K562 (cell line): ENCODE data around the gene ITGAD. TPM values are rescaled to one million over a fixed set of nuclear protein-coding genes. Genes with fewer than 3 reads are reported as not detected.

Source experiments
- ATAC-seq: fragments of 200-7000 bp; cut with Tn5 transposase; 3 replicates; pipeline ENCODE4 v1.9.1; 2020; ENCODE audit warnings: moderate library complexity
- BruUV-seq: library from RNA; stranded (reverse); fragments of 400-500 nt; replicated peaks from 2 replicates; lab custom pipeline; 2021; lab: Mats Ljungman, UMichigan
- CTCF ChIA-PET: fragments of 300-600 bp; formaldehyde crosslinking; extraction: SDS; loops from one replicate; lab custom pipeline; 2021; ENCODE audit warnings: low intra/inter-chr PET ratio; lab: Yijun Ruan, JAX
- POLR2A ChIA-PET: fragments of 300-600, 350-650 bp; sonication (Branson Sonifier 250); formaldehyde crosslinking; extraction: SDS; loops from one replicate; lab custom pipeline; 2021; ENCODE audit warnings: antibody characterized with exemption, inconsistent platforms; lab: Yijun Ruan, JAX
- DNase-seq, 4 experiments: peaks; one replicate each; pipeline versions ENCODE4 v3.0.0 to v3.0.0-alpha.2; 2011 to 2018; ENCODE audit warnings: low spot score in 3 of 4, mixed read lengths in 3 of 4; ENCODE audit errors: extremely low read depth in 1 of 4
- FAIRE-seq: peaks from 2 replicates; lab custom pipeline; 2011; peaks lifted over from hg19 to GRCh38; lab: Jason Lieb, UNC
- H2AFZ ChIP-seq: 2 replicates; pipeline ENCODE4 v1.6.0; 2011; ENCODE audit warnings: low read depth, low read length, control low read depth, inconsistent platforms
- H3K27ac ChIP-seq: fragments of 200-600 bp; 3 replicates; pipeline ENCODE4 v1.8.0; 2011; ENCODE audit warnings: low read depth, mild to moderate bottlenecking, control low read depth, inconsistent platforms, low read length, moderate library complexity, mixed read lengths; ENCODE audit errors: extremely low read depth
- H3K27me3 ChIP-seq, 2 experiments: fragments of 300-600 bp in 1 of 2; 2 replicates in 1 of 2; 3 replicates in 1 of 2; pipeline versions ENCODE4 v1.6.0 to v1.8.0; 2011; ENCODE audit warnings: inconsistent platforms in 2 of 2, low read length in 2 of 2, mild to moderate bottlenecking in 1 of 2, mixed read lengths in 1 of 2, moderate library complexity in 1 of 2; ENCODE audit not compliant: control insufficient read depth in 2 of 2, insufficient read depth in 2 of 2
- H3K36me3 ChIP-seq: fragments of 300-600 bp; 3 replicates; pipeline ENCODE4 v1.8.0; 2011; ENCODE audit warnings: mild to moderate bottlenecking, low read length, inconsistent platforms; ENCODE audit not compliant: control insufficient read depth, insufficient read depth
- H3K4me1 ChIP-seq, 2 experiments: fragments of 200-600 bp in 1 of 2; replicated peaks in 1 of 2; 2 replicates in 1 of 2; 3 replicates in 1 of 2; pipeline versions ENCODE4 v1.5.1 to v1.8.0; 2011; ENCODE audit warnings: inconsistent platforms in 2 of 2, low read length in 2 of 2, mild to moderate bottlenecking in 1 of 2, mixed read lengths in 1 of 2, moderate library complexity in 1 of 2; ENCODE audit not compliant: control insufficient read depth in 2 of 2, insufficient read depth in 2 of 2
- H3K4me2 ChIP-seq: 2 replicates; pipeline ENCODE4 v1.6.1; 2011; ENCODE audit warnings: low read length, control low read depth, inconsistent platforms, mixed read lengths; ENCODE audit not compliant: insufficient read depth
- H3K4me3 ChIP-seq: fragments of 200-600 bp; sonication (generic), shearing (Covaris generic); 2 replicates; pipeline ENCODE4 v1.5.1; 2016; ENCODE audit warnings: control low read depth, inconsistent platforms
- H3K79me2 ChIP-seq: fragments of 200-600 bp; 3 replicates; pipeline ENCODE4 v1.8.0; 2011; ENCODE audit warnings: low read length, inconsistent platforms; ENCODE audit not compliant: control insufficient read depth, insufficient read depth
- H3K9ac ChIP-seq, 2 experiments: 2 replicates each; pipeline versions ENCODE4 v1.6.0 to v1.6.1; 2011; ENCODE audit warnings: low read depth in 2 of 2, low read length in 2 of 2, control low read depth in 1 of 2, inconsistent platforms in 1 of 2, mild to moderate bottlenecking in 1 of 2, mixed read lengths in 1 of 2; ENCODE audit not compliant: insufficient read depth in 1 of 2
- H3K9me1 ChIP-seq: one replicate; pipeline ENCODE4 v1.6.0; 2011; ENCODE audit warnings: inconsistent platforms, mild to moderate bottlenecking, low read length, moderate library complexity; ENCODE audit not compliant: control insufficient read depth, insufficient read depth
- H3K9me3 ChIP-seq: replicated peaks from 2 replicates; pipeline ENCODE4 v1.5.1; 2011; ENCODE audit warnings: low read depth, low read length, inconsistent platforms; ENCODE audit not compliant: control insufficient read depth, insufficient read depth
- H4K20me1 ChIP-seq: replicated peaks from 2 replicates; pipeline ENCODE4 v1.6.1; 2011; ENCODE audit warnings: low read length, inconsistent platforms, mixed read lengths; ENCODE audit not compliant: control insufficient read depth, insufficient read depth
- BRD9 ChIP-seq: fragments of 450-650 bp; IDR thresholded peaks from 2 replicates; pipeline ENCODE4 v1.6.1; 2018; ENCODE audit warnings: low read depth; ENCODE audit not compliant: partially characterized antibody
- CBX5 ChIP-seq: IDR thresholded peaks from 2 replicates; pipeline ENCODE4 v1.6.1; 2014; ENCODE audit warnings: low read depth, borderline replicate concordance
- CC2D1A ChIP-seq: fragments of 450-650 bp; IDR thresholded peaks from 2 replicates; pipeline ENCODE4 v1.6.1; 2017; ENCODE audit warnings: mild to moderate bottlenecking
- CREB3 ChIP-seq: fragments of 450-650 bp; conservative IDR thresholded peaks from 2 replicates; pipeline ENCODE4 v1.6.1; 2016; ENCODE audit warnings: missing genetic modification characterization, low read depth, mild to moderate bottlenecking, missing compliant biosample characterization, moderate library complexity
- FOSL1 ChIP-seq: fragments of 200-800 bp; sonication (Bioruptor generic); conservative IDR thresholded peaks from 2 replicates; pipeline ENCODE4 v1.6.1; 2016; ENCODE audit warnings: missing genetic modification characterization, missing compliant biosample characterization
- FOXK2 ChIP-seq, 2 experiments: fragments of 450-650 bp; IDR thresholded peaks in 1 of 2; conservative IDR thresholded peaks in 1 of 2; 2 replicates each; pipeline ENCODE4 v1.6.1; 2016; ENCODE audit warnings: low read depth in 2 of 2, mild to moderate bottlenecking in 1 of 2
- JUNB ChIP-seq: fragments of 450-650 bp; formaldehyde crosslinking; conservative IDR thresholded peaks from 2 replicates; pipeline ENCODE4 v1.4.0; 2020; ENCODE audit warnings: mild to moderate bottlenecking
- KLF16 ChIP-seq: IDR thresholded peaks from 2 replicates; pipeline ENCODE4 v1.6.1; 2016; ENCODE audit warnings: antibody characterized with exemption
- NCOA1 ChIP-seq: fragments of 450-650 bp; IDR thresholded peaks from 2 replicates; pipeline ENCODE4 v1.6.1; 2016; ENCODE audit warnings: low read depth
- NELFE ChIP-seq: IDR thresholded peaks from 2 replicates; pipeline ENCODE4 v1.6.1; 2011; ENCODE audit warnings: mild to moderate bottlenecking; ENCODE audit not compliant: insufficient read depth, insufficient read length
- NR3C1 ChIP-seq: sonication (generic); formaldehyde crosslinking; IDR thresholded peaks from 2 replicates; pipeline ENCODE4 v1.8.1; 2022; ENCODE audit warnings: missing genetic modification reagents
- PTBP1 ChIP-seq: fragments of 200-400 bp; formaldehyde crosslinking; IDR thresholded peaks from 2 replicates; pipeline ENCODE4 v1.6.1; 2017; ENCODE audit warnings: low read depth, low read length
- RBM22 ChIP-seq: fragments of 200-400 bp; formaldehyde crosslinking; IDR thresholded peaks from 2 replicates; pipeline ENCODE4 v1.6.1; 2018; ENCODE audit warnings: low read length, low read depth; ENCODE audit not compliant: poor library complexity, severe bottlenecking
- XRCC5 ChIP-seq: fragments of 200-400 bp; formaldehyde crosslinking; IDR thresholded peaks from 2 replicates; pipeline ENCODE4 v1.6.1; 2017; ENCODE audit warnings: low read depth, mild to moderate bottlenecking, low read length
- ZC3H4 ChIP-seq: sonication (generic); formaldehyde crosslinking; IDR thresholded peaks from 2 replicates; pipeline ENCODE4 v1.9.0; 2021; ENCODE audit warnings: missing genetic modification reagents, borderline replicate concordance
- ZNF121 ChIP-seq: sonication (generic); formaldehyde crosslinking; conservative IDR thresholded peaks from 2 replicates; pipeline ENCODE4 v1.8.0; 2022; ENCODE audit warnings: missing genetic modification reagents
- ZNF354B ChIP-seq: fragments of 250-450 bp; sonication (Bioruptor Pico); IDR thresholded peaks from 2 replicates; pipeline ENCODE4 v1.4.0; 2020
- ZNF445 ChIP-seq: fragments of 250-450 bp; sonication (Bioruptor Pico); IDR thresholded peaks from 2 replicates; pipeline ENCODE4 v1.4.0; 2020; ENCODE audit warnings: low read depth, mild to moderate bottlenecking, moderate library complexity
- ZZZ3 ChIP-seq: fragments of 450-650 bp; IDR thresholded peaks from 2 replicates; pipeline ENCODE4 v1.6.1; 2016; ENCODE audit warnings: antibody characterized with exemption, mild to moderate bottlenecking, moderate library complexity
- WGBS: fragments of 100-300 bp; shearing (Covaris generic); methylation state at CpG from one replicate; pipeline ENCODE4 v1.1.6; 2016; ENCODE audit warnings: low coverage, mixed read lengths; ENCODE audit not compliant: insufficient coverage; ENCODE audit errors: missing lambda C conversion rate; 5-methylcytosine and 5-hydroxymethylcytosine counted together
- in situ Hi-C: fragments of 300-500 bp; cut with MboI; formaldehyde crosslinking; loops from 4 replicates; pipeline ENCODE4 v1.15.0; 2018; ENCODE audit warnings: inconsistent platforms, mixed read lengths
- intact Hi-C: fragments of 100-400 bp; cut with micrococcal nuclease; formaldehyde crosslinking; loops from 2 replicates; pipeline ENCODE4 v1.14.2; 2022
- polyA plus RNA-seq, 8 experiments: library from polyadenylated mRNA; depleted of rRNA in 4 of 8; stranded (reverse) in 5 of 8; unstranded in 3 of 8; fragments of >200 nt; fragmentation: Nextera tagmentation in 2 of 8; fragmentation: Illumina TruSeq in 1 of 8; extraction: Ambion mirVana in 2 of 8; extraction: Trizol in 1 of 8; gene quantifications; 2 replicates each; pipeline versions ENCODE4 v1.2.1 to v1.2.3, GENCODE V29; 2011 to 2014; ENCODE audit warnings: inconsistent platforms in 1 of 8, missing spikeins in 1 of 8
- total RNA-seq, 7 experiments: library from RNA; depleted of rRNA in 6 of 7; stranded (reverse); fragments of >200 nt in 6 of 7; fragmentation: Illumina TruSeq in 2 of 7; extraction: Trizol in 2 of 7; gene quantifications; 2 replicates each; pipeline versions ENCODE4 v1.2.1 to v1.2.3, GENCODE V29; 2011 to 2021; ENCODE audit warnings: low replicate concordance in 1 of 7

ITGAD gene
- total and polyA plus RNA-seq, 9 of the 15 experiments (the other 6 are each of a cell fraction or from before 2014, with no cell fraction given), result not detected

- no TSS peak for BruUV-seq
- Histone ChIP-seq H3K79me2 (no peaks in the 10 kb centered on the region), H3K27me3 (no peaks in the 10 kb centered on the region), H3K4me1 (peaks cover 26 to 59% of the 10 kb centered on the region in 2 experiments; a peak in 4 of 5 replicates), H4K20me1 (no peaks in the 10 kb centered on the region), H2AFZ (no peak overlapping the region), H3K4me3 (no peak overlapping the region), H3K9me1 (no peaks in the 10 kb centered on the region), H3K27ac (no peak overlapping the region), H3K4me2 (no peak overlapping the region), H3K9me3 (no peaks in the 10 kb centered on the region), H3K36me3 (no peaks in the 10 kb centered on the region), H3K9ac (peak overlapping the region in 1 of 2 experiments; percentile 28; a peak in 1 of 4 replicates)
- ChIA-PET CTCF (no interaction called here), POLR2A (interaction anchor here (1.0 kb wide), 1 partner anchor 13 kb away, joined by 7 read pairs; no protein-coding TSS in a partner anchor)
- intact Hi-C loops, result loop anchor here (5.0 kb wide), 1 partner anchor 49 kb away; no protein-coding TSS in a partner anchor
- WGBS, result 77% methylated on average over 13 of the region's 17 CpGs
- FAIRE-seq (no peak), ATAC-seq (no peak), DNase-seq (no peak)
- TF ChIP-seq ZNF445 (CRISPR knock-in tag) (no peak), ZZZ3 (no peak), CC2D1A (no peak), XRCC5 (no peak), CBX5 (no peak), NCOA1 (no peak), JUNB (CRISPR knock-in tag) (no peak), KLF16 (no peak), NR3C1 (CRISPR knock-in tag) (no peak), PTBP1 (no peak), FOSL1 (tag) (no peak), NELFE (no peak), BRD9 (no peak), FOXK2 (conservative IDR thresholded peaks at IDR 0.05 in 1 of 2, IDR thresholded peaks at IDR 0.05 in 1 of 2; ENCODE audit: low read depth in 2 of 2) (no peak), ZNF354B (CRISPR knock-in tag) (no peak), CREB3 (tag) (no peak), ZNF121 (no peak), ZC3H4 (CRISPR knock-in tag) (no peak), RBM22 (no peak)
- in situ Hi-C loops, result no loop called here
Observed at GRCh38 chr16:31473264-31473984, 80.3 kb downstream of the ITGAD start.
